Measurements from ENCODE around the gene RCBTB1.

Gene RCBTB1

GRCh38 chr13:49585220-49586157 is at the start of gene RCBTB1:
TSS of gene RCBTB1 (minus strand) at chr13:49585558. CDS start at chr13:49567279, 18,279 bp downstream.
- in situ Hi-C loops (cut with MboI; ENCODE audit: low sequenced_read_pairs) = no loop called here

GRCh38 chr13:49633710-49634109 is 48.4 kb upstream of the RCBTB1 start:
- in situ Hi-C loops (cut with MboI; ENCODE audit: low sequenced_read_pairs) = no loop called here

- in situ Hi-C loops (cut with MboI; ENCODE audit: low sequenced_read_pairs) = no loop called here
Measured at GRCh38 chr13:49632156-49632555, 46.8 kb upstream of the RCBTB1 start.

GRCh38 chr13:49630580-49630979 is 45.2 kb upstream of the RCBTB1 start:
- in situ Hi-C loops (cut with MboI; ENCODE audit: low sequenced_read_pairs) = no loop called here

GRCh38 chr13:49629947-49630346 is 44.6 kb upstream of the RCBTB1 start:
- in situ Hi-C loops (cut with MboI; ENCODE audit: low sequenced_read_pairs) = no loop called here

- in situ Hi-C loops (cut with MboI; ENCODE audit: low sequenced_read_pairs) = no loop called here
Measured at GRCh38 chr13:49629196-49629938, 44.0 kb upstream of the RCBTB1 start.

- in situ Hi-C loops (cut with MboI; ENCODE audit: low sequenced_read_pairs) = no loop called here
Measured at GRCh38 chr13:49627831-49628652, 42.7 kb upstream of the RCBTB1 start, which contains the start of gene ARL11. TSS of gene ARL11 (plus strand) at chr13:49628507. CDS start at chr13:49630448, 1,941 bp downstream.

- in situ Hi-C loops (cut with MboI; ENCODE audit: low sequenced_read_pairs) = no loop called here
Measured at GRCh38 chr13:49625392-49626079, 40.2 kb upstream of the RCBTB1 start.

- in situ Hi-C loops (cut with MboI; ENCODE audit: low sequenced_read_pairs) = no loop called here
Measured at GRCh38 chr13:49624229-49624628, 38.9 kb upstream of the RCBTB1 start.

GRCh38 chr13:49622174-49622946 is 37.0 kb upstream of the RCBTB1 start:
- in situ Hi-C loops (cut with MboI; ENCODE audit: low sequenced_read_pairs) = no loop called here

- in situ Hi-C loops (cut with MboI; ENCODE audit: low sequenced_read_pairs) = no loop called here
Measured at GRCh38 chr13:49620170-49620621, 34.8 kb upstream of the RCBTB1 start.

GRCh38 chr13:49616676-49617065 is 31.3 kb upstream of the RCBTB1 start:
- in situ Hi-C loops (cut with MboI; ENCODE audit: low sequenced_read_pairs) = loop anchor here (10.0 kb wide), 1 partner anchor 312 kb away; no protein-coding TSS in a partner anchor

GRCh38 chr13:49615836-49616675 is 30.7 kb upstream of the RCBTB1 start:
- in situ Hi-C loops (cut with MboI; ENCODE audit: low sequenced_read_pairs) = loop anchor here (10.0 kb wide), 1 partner anchor 311 kb away; no protein-coding TSS in a partner anchor

GRCh38 chr13:49612042-49612441 is 26.7 kb upstream of the RCBTB1 start:
- in situ Hi-C loops (cut with MboI; ENCODE audit: low sequenced_read_pairs) = loop anchor here (10.0 kb wide), 1 partner anchor 307 kb away; no protein-coding TSS in a partner anchor

- in situ Hi-C loops (cut with MboI; ENCODE audit: low sequenced_read_pairs) = loop anchor here (10.0 kb wide), 1 partner anchor 305 kb away; no protein-coding TSS in a partner anchor
Measured at GRCh38 chr13:49610176-49610575, 24.8 kb upstream of the RCBTB1 start.

GRCh38 chr13:49608651-49609331 is 23.4 kb upstream of the RCBTB1 start:
- in situ Hi-C loops (cut with MboI; ENCODE audit: low sequenced_read_pairs) = no loop called here

GRCh38 chr13:49607761-49608160 is 22.4 kb upstream of the RCBTB1 start:
- in situ Hi-C loops (cut with MboI; ENCODE audit: low sequenced_read_pairs) = no loop called here

Data from HL-60/S4 treated with retinoic acid at 250 ng/mL for 4 days and 3 days (cell line).